Vagina (tissue), 2 donors: ENCODE measurements around the gene UROC1.

ENCODE experiments used
- CTCF ChIP-seq, 3 experiments: fragments of 450-650 bp in 2 of 3; fragments of 200-600 bp in 1 of 3; sonication (generic) in 1 of 3; IDR thresholded peaks; one replicate each; pipeline ENCODE4 v1.5.1; 2017 to 2019; ENCODE audit warnings: antibody characterized with exemption in 3 of 3, mild to moderate bottlenecking in 2 of 3, moderate library complexity in 2 of 3
- POLR2A ChIP-seq, 2 donors: fragments of 450-650 bp; IDR thresholded peaks; one replicate each; pipeline ENCODE4 v1.6.1; 2017; ENCODE audit warnings: antibody characterized with exemption in 2 of 2, mild to moderate bottlenecking in 2 of 2, moderate library complexity in 2 of 2
- POLR2AphosphoS5 ChIP-seq, 2 donors: sonication (generic); formaldehyde crosslinking; IDR thresholded peaks; one replicate each; pipeline ENCODE4 v1.9.0; 2017; ENCODE audit warnings: antibody characterized with exemption in 2 of 2, mild to moderate bottlenecking in 2 of 2, low read depth in 1 of 2; ENCODE audit not compliant: insufficient read depth in 1 of 2

- TF ChIP-seq CTCF (IDR thresholded peaks at IDR 0.05) (no peak), POLR2A (IDR thresholded peaks at IDR 0.05) (no peak), POLR2AphosphoS5 (IDR thresholded peaks at IDR 0.05; ENCODE audit: insufficient read depth in 1 of 2, low read depth in 1 of 2) (no peak)
Measured at GRCh38 chr3:126509597-126510307, 7.8 kb downstream of the UROC1 start.
